ENCODE data around the gene STX2.
A peak's percentile ranks its signal among the peaks of the same experiment; 100 is the strongest.

Gene STX2

DNA sequence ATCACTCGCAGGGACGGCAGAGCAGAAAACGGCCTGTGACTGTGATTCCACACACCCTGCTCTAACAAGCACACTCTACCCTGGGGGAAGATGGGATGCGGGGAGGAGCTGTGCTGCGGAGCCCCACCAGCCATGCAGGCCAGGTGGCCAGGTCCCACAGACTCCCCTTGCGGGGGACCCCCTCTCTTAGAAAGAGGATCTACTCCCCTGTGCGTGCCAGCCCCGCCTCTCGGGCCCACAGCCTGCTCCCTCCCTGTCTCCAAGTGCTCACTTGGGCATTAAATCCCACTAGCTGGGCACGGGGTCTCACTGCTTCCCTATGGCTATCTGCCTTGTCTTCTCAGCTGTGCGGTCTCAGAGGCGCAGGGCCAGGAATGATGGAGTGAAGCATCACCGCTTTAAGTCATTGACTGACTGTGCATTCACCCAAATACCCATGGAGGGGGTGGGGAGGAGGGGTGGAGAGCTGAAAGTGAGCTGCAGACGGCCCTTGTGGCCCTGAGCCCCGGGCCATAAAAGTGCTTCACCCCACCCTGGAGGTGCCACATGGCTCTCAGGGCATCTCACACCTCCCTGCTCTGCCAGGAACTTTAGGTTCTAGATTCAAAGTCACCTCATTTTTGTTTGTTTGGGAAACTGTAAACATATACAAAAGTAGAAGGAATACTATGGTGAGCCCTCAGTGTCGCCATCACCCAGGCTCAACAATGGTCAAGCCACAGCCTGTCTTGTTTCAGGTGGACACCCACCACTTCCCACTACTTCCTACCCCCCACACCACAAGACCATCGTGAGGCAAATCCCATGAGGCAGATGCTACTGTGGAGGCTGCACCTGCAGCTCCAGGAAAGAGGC, 9.4 kb downstream of the STX2 start:
- no peak for DNase-seq

DNA sequence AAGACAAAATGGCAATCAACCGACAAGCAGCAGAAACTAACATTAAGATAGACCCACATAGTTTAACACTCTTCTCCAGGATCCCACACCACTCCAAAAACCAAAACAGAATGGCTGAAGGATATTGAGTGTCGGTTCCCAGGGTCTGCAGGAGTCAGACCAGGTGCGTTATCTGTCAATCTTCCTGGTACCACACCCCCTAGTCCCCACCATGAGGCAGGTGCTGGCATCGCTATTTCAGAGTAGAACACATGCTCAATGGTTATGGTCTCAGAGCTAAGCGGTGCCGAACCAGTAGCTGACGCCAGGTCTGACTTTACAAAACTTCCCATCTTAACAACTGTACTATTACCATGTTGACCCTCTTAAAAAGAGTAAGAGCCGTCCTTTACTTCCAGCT, 10.2 kb downstream of the STX2 start:
- DNase-seq, result no peak

DNA sequence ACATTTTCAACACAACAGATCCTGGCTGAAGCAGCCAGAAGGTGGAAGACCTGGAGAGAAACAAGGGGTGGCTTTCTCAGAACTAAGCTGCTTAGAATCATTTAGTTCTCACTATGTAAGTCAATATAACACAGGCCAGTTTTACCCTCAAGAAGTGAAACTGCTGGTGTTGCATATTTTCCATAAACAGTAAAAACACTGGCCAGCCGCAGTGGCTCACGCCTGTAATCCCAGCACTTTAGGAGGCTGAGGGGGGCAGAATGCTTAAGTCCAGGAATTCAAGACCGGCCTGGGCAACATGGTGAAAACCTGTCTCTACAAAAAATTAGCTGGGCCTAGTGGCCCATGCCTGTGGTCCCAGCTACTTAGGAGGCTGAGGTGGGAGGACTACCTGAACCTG, 11.6 kb downstream of the STX2 start:
- no peak for DNase-seq

DNA sequence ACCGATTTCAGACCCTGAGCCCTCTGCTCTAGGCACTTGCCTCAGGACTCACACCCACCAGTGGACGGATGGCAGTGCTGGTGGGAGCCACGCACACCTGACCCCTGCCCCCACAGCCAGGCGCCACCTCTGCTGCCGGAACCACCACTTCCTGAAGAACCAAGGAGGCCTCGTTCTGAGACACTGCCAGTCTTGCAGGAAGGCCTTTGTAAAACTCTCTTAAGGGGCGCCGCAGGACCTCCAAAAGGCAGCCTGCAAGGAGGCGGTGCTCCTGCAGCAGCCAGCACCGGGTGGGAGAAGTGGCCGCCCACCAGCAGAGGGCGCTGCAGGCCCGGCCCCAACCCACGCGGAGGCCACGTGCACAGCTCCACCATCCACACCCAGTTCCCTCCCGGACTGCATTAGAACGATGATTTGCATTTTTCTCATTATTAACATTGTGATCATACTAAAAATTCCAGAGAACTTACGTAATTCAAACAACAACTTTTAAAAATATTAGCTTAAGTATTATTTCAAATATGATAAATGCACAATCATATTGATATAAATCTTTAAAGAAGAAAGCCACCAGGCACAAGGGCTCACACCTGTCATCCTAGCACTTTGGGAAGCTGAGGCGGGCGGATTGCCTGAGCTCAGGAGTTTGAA, 12.8 kb downstream of the STX2 start:
- DNase-seq, result peak; percentile 70

DNA sequence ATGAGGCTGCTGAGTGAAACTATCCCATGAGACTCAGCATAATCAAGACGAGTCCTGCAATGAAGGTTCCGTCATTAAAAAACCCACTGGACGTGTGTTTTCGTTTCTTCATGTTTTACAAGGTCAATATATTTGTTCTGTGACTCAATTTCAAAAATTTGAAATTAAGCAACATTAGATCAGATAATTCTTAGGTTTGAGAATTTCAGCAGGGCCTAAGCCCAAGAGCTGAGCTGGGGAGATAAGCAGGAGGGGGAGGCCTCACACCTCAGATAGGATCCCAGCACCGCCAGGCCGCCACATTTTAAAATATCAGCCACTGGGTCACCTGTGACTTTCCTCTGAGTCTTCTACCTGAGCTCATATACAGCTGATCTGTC, 13.3 kb downstream of the STX2 start:
- DNase-seq, result no peak

DNA sequence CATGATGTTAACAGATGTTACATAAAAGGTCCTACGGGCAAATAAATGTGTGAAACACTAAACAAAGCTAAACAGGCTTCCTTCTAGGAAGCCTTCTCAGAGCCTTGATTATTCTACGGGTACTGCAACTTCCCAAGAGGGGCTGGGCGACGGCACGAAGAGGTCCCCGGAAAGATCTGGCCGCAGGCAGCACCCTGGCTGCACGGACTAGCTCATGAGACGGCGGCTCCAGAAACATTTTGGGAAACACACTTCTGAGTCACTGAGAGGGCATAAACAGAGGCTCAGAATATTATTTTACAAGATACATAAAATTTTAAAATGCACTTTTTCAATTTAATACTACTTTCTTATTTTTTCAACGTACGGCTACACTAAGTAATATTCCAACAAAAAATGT, 19.4 kb downstream of the STX2 start:
- no peak for DNase-seq

DNA sequence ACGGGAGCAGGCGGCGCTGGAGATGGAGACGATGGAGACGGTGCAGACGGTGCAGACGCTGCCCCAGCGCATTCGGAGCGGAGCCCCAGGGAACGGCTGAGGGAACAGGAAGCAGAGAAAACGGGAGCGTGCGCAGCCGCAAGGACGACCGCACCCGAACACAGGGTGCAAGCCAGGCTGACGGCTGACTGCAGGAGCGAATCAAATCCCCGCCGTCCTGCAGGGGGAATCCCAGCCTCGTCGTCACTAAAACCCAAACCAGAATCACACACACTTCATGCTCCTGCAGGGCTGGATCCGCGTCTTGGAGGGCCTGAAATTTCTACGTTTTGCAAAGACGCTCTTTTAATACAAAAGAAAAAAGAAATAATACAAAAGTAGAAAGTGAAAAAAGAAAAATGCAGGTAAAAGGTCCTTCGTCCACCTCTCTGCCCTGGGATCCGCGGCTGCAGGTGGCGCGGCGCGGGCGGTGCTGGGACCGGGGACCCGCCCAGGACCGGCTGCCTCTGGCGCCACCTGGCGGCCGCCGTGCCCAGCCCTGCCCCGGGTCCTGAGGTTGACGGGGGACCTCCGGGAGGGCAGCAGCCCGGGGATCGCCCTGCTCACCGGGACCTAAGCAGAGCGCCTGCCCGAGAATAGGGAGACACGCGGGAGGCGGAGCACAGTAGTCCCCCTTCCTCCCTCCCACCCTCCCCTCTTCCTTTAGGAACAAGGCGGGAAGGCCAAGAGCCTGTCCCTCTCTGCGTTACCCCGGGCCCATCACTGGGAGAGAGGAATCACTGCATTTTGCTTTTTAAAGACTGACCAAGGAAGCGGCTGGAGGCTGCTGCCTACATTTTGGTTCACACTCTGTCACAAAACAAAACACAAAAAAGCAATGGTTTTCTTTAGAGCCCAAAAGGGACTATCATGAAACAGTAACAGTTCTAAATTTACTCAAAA, 20.1 kb downstream of the STX2 start:
- peak; percentile 74 for DNase-seq

DNA sequence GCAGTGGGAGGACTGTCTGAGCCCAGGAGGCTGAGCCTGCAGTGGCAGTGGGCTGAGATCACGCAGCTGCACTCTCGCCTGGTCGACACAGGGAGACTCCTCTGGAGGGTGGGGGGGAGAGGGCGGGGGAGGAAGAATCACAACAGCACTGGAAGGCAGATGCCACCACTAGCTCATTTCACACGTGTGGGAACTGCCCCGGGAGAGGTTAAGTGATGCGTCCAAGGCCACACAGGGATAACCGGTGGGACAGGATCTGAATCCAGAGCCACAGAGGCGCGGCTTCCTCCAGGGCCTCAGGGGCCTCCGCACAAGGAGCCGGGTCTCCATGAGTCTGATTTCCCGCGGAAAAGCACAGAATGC, 20.8 kb downstream of the STX2 start:
- DNase-seq, result no peak

DNA sequence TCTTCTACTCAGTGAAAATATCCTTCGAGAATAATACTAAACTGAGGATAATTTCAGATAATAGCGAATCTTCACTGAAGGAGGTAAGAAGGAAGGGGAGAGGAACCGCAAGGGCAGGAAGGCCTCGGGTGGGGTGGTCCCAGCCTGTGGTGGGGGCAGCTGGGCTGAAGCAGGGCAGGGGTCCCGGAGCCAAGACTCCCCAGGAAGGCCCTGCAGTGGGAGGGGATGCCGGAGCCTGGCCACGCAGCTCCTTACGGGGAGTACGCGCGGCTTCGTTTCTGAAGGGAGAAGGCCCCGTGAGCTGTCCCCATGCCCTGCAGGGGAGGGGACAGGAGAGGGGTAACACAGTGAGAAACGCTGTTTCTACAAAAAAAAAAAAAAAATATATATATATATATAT, 21.2 kb downstream of the STX2 start:
- no peak for DNase-seq

DNA sequence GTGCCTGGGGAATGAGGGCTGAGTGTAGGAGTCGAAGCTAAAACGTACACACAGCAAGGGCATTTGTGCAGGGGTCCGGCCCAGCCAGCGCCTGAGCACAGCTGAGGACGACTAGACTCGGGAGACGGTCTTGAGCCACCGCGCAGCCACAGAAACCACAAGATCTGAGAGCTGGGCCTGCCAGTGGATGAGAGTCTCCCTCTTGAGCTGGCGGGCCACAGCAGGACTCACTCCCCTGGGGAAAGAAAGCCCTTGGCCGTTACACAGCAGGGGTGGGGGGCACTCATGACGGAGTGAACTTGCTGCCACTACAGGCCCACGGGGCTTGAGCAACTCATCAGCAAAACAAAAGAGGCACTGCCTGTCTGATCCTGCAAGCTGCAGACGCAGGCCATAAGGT, 23.0 kb downstream of the STX2 start:
- no peak for DNase-seq

DNA sequence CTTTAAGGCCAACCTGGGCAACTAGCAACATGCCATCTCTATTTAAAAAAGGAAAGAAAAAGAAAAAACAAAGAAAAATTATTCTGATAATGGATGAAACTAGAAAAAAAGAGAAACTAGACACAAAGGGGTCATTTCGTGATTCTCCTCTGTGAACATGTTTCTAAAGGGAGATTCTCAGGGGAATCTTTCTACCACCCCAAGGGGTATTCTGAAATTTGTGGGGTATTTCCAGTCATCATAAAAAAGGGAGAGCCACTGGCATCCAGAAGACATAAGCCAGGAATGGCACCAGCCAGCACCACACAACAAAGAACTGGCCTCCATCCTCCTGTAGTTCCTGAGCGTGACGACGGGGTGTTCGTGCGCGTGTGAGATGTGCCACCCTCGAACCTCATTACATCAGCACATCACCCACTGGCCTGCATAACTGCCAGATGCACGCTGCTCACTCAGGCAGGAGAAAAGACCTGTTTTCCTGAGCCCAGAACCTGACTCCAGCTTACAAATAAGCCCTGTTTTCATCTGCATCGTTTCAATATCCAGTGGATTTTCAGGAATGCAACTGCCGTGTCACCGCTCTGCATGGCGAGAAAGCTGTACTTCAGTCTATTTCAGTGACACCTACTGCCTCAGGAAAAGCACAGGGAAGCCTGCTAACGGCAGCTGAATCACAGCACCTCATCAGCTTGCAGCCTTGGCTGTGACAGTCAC, 23.9 kb downstream of the STX2 start:
- DNase-seq, result no peak

DNA sequence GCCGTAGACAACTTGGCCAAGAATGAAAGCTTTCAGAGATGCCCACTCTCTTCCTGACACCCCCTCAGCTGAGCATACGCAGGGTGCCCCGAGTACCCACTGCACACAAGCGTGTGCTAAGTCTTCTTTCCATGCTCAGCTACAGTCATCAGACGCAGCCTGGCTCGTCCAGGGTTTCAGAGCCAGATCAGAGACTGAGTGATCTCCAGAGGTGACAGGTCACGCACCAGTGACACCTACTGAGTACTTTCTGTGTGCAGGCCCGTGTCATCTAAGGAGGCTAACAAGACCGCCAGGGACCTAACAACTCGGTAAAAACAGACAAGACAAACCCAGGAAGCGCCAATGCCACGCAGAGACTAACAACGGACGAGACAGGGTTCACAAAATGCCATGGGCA, 25.1 kb downstream of the STX2 start:
- DNase-seq, result no peak

DNA sequence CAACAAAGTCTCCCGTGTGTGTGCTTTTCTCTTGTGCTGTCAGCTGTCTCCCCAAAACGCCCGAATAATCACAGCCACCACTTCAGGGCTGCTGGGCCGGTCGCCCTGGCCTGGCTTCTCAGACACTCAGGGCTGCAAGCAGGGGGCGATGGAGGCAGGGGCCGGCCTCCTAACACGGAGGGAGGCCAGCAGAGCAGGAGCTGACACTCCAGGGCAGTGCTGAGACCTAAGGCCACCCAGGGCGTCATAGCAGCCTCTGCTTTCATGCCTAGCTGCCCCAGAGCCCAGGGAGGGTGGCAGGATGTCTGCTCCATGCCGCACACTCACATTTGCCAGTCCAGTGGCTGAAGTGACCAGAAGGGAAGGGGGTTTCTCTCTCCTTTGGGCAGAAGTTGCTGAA, 25.6 kb downstream of the STX2 start:
- no peak for DNase-seq

DNA sequence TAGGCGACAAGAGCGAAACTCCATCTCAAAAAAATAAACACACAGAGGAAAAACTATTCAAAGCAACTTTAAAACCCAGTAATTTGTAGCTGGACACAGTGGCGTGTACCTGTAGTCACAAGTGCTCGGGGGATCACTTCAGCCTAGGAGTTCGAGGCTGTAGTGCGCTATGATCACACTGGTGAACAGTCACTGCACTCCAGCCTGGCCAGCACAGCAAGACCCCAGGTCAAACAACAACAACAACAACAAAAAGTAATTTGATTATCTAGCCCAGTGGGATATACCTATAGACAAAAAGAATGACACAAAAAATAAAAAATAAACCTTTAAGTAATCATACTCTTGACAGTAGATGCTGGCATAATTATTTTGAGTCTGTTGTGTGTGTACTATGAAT, 29.3 kb downstream of the STX2 start:
- DNase-seq, result no peak

DNA sequence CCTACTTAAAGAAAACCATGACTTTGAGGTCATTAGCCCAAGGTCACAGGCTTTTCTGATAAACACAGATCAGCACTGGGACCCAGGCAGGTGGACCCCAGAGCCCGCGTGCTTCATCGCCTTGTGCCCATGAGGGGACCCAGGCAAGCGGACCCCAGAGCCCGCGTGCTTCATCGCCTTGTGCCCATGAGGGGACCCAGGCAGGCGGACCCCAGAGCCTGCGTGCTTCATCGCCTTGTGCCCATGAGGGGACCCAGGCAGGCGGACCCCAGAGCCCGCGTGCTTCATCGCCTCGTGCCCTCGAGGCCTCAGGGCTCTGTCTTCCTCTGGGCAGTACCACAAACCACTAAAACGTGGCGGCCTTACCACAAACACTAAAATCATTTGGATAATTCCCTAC, 31.7 kb downstream of the STX2 start:
- no peak for DNase-seq

DNA sequence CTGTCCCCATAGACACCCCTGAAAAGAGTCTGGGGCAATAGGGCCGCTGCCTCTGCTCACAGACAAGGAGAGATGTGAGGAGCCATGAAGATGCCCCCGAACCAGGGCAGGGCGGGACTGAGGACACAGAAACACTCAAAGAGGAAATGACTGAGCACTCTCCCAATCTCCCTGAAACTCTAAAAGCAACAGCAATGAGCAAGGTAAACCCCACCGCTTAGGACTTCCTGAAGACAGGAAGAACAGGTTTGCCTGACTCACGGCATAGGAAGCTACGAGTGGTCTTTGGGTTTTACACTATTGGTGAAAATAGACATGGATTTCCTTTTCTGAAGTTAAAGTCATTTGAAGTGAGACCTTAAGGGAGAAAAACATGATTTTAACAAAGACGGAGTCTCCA, 32.5 kb downstream of the STX2 start:
- DNase-seq, result no peak

DNA sequence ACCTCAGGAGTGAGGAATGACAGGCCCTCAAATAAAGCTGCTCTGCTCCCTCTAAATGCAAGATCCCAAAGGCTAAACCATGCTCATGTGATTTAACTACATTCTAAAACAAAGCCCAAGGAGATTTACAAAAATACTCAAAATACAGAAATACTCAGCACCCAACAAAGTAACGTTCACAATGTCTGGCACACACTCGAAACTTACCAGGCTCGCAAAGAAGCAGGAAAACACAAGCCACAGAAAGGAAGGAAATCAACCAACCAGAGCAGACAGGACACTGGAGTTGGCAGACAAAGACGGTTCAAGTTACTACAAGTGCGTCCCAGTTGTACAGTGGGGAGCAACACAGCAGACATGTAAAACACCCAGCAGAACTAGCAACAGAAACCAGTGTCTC, 33.4 kb downstream of the STX2 start:
- no peak for DNase-seq

DNA sequence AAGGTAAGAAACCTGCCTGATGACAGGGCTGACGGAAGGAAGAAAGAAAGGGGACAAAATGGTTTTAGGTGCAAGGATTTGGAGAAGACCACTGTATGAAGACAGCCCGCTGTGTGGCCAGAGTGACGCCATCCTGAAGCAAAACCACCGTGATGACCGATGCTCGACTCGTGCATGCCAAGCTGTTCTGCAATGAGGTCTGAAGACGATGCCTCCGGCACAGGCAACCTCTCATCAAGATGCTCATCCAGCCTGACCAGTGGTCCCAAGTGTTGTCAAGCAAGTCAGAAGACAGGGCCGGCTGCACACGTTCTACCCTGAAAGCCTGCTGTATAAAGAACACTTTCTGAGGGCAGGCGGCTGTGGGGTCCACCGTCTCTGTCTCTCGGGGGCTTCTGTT, 34.8 kb downstream of the STX2 start:
- no peak for DNase-seq

DNA sequence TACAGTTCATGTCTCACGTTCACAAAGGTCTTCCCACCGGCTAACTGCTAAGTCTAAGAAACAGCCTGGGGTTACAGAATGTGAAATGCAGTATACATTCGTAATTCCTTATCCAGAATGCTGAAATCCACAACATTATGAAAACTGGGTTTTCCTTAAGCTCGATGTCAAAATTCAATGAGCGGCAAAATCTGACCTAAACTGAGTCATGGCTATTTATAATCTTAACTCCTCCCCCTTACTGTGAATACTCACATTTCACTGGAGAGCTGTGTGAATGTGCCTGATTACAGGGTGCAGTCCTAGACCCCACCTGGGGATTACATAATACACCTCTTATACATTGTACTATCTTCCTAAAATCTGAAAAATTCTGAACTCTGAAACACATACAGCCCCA, 35.3 kb downstream of the STX2 start:
- no peak for DNase-seq

DNA sequence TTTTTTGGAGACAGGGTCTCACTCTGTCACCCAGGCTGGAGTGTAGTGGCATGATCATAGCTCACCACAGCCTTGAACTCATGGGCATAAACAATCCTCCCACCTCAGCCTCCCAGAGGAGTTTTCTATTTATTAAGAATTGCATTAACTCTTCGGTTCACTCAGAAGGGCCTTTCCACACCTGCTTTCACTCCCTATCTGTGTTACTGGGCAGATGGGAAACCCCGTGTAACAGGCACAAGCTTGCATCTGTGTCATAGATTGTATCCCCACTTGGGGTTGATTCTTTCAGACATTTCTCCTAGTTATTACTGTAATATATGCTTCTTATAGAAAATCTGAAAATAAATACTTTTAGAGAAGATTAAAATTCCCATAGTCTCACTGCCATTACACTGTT, 38.7 kb downstream of the STX2 start:
- DNase-seq, result no peak

DNA sequence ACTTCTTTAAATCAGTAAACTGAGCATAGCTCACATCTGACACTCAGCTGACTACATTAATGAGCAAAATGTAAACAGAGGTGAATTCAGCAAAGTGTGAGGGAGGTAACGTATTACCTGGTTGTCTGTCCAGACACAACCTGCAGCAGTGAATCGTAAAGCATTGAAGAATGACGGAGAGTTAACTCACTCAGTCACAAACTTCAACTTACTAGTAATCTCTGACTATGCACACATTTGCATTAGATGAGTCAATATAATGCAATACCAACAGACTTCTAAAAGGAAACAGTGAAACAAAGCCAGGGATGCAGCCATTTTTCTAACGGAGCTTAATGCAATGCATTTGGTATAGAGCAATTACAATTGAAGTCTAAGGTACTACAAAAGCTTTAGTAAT, 40.0 kb downstream of the STX2 start:
- DNase-seq, result no peak

DNA sequence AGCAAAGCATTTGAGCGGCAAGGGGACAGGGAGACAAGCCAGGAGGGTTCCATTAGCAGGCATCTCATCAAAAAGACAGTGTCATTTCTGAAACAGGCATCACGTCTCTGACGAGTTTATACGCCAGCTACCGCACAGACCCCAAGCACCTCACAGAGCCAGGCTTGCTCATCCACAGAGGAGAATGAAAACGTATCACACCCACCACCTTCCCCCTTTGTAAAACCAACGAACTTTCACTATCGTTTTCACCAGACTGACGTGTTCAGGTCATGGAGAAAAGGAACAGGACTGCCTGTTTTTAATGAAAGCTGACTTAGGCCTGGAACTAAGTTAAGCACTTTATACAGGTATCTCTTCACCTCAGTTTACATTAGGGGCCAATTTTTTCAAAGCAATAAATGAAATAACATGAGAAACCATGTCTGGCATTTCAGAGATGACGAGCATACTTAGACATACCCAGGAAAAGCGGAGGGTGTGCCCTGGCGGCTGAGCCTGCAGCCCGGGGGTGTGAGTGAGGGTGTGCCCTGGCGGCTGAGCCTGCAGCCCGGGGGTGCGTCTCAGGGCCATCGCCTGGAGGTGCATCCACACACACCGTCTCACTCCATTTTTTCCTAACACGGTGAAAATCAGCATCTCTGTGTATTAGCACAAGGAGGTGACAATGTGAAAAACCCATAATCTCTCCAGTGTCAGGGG, 41.9 kb downstream of the STX2 start:
- peak; percentile 64 for DNase-seq
